ENCODE results near the gene DOP1B. TPM values are rescaled to one million over a fixed set of nuclear protein-coding genes. Genes with fewer than 3 reads are reported as not detected.
"Not testable (repeated sequence)": the region's sequence is repeated elsewhere in the genome, so short reads cannot be mapped to it uniquely, and the experiment has no call there.

The DOP1B gene
- total RNA-seq, 2 experiments from 2014 or later = 4.2 to 9.2 TPM

DNA sequence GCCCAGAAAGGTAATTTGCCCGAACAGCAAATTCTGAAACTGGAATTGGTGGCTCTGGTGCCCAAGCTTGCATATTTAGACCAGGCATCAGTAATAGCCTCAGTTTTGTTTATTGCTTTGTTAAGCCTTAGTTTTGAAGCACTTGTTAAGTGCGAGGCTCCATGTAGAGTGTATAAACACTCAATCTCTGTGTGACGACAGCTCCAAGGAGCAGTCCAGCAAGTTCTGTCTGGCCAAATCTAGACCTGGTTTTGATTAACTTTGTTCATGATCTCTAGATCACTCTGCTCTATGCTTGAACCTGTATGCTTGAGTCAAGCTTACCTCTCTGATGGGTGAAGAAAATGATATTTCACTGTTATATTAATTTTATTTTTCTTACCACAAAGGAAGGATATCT is 37.4 kb downstream of the DOP1B start:
- ChIA-PET CTCF (ENCODE audit: unreplicated experiment) (no interaction called here), POLR2A (no interaction called here)
- TF ChIP-seq, protein P1, sequence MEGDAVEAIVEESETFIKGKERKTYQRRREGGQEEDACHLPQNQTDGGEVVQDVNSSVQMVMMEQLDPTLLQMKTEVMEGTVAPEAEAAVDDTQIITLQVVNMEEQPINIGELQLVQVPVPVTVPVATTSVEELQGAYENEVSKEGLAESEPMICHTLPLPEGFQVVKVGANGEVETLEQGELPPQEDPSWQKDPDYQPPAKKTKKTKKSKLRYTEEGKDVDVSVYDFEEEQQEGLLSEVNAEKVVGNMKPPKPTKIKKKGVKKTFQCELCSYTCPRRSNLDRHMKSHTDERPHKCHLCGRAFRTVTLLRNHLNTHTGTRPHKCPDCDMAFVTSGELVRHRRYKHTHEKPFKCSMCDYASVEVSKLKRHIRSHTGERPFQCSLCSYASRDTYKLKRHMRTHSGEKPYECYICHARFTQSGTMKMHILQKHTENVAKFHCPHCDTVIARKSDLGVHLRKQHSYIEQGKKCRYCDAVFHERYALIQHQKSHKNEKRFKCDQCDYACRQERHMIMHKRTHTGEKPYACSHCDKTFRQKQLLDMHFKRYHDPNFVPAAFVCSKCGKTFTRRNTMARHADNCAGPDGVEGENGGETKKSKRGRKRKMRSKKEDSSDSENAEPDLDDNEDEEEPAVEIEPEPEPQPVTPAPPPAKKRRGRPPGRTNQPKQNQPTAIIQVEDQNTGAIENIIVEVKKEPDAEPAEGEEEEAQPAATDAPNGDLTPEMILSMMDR (conservative IDR thresholded peaks at IDR 0.05; ENCODE audit: low read length) = no peak
- TF ChIP-seq EZH2phosphoT487 (IDR thresholded peaks at IDR 0.05; ENCODE audit: borderline replicate concordance, low read depth, low read length) = no peak
- no peaks in the 10 kb centered on the region for H3K9me2 ChIP-seq (ENCODE audit: insufficient read depth, low read length)
- H3K4me3 ChIP-seq (ENCODE audit: low read depth, low read length, poor library complexity, severe bottlenecking) = no peak overlapping the region
- no peak for DNase-seq (ENCODE audit: low spot score)
- no peak overlapping the region for H3K27ac ChIP-seq (ENCODE audit: low read depth, low read length, poor library complexity, severe bottlenecking)
- no TSS peak for BruUV-seq (replicated peaks)
- no peak overlapping the region for H3K4me2 ChIP-seq (ENCODE audit: low read length)
- intact Hi-C loops (cut with micrococcal nuclease; ENCODE audit: unreplicated experiment) = no loop called here
- no peaks in the 10 kb centered on the region for H3K9me3 ChIP-seq (ENCODE audit: low read length)
- H4K20me1 ChIP-seq (ENCODE audit: insufficient read depth, low read length) = no peaks in the 10 kb centered on the region
- no peaks in the 10 kb centered on the region for H3K36me3 ChIP-seq (ENCODE audit: insufficient read depth, low read length)
- H3K79me2 ChIP-seq (ENCODE audit: insufficient read depth, low read depth, low read length) = no peaks in the 10 kb centered on the region
- no peak overlapping the region for H2AFZ ChIP-seq (ENCODE audit: low read length)
- H3K4me1 ChIP-seq (ENCODE audit: insufficient read depth, low read length, poor library complexity, severe bottlenecking) = peaks cover 2% of the 10 kb centered on the region

DNA sequence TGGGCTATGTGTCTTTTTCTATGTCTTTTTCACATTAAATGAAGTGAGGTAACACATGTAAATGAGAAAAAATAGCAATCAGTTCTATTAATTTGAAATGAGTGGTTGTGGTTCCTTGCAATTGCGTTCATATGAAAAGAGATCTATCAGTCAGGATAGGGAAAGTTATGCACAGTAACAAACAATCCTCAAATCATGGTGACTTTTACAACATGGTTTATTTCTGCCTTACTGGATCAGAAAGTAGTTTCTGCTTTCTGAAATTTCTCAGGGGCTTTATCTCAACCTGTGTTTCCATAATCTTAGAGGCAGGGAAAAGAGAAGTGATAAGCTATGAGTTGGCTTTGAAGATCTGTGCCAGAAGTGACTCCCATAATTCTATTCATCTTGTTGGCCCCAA is 39.0 kb downstream of the DOP1B start:
- no peak overlapping the region for H3K4me3 ChIP-seq (ENCODE audit: low read depth, low read length, poor library complexity, severe bottlenecking)
- TF ChIP-seq EZH2phosphoT487 (IDR thresholded peaks at IDR 0.05; ENCODE audit: borderline replicate concordance, low read depth, low read length) = no peak
- TF ChIP-seq, protein P1 (conservative IDR thresholded peaks at IDR 0.05; ENCODE audit: low read length) = no peak
- CTCF ChIA-PET (ENCODE audit: unreplicated experiment) = no interaction called here
- no peaks in the 10 kb centered on the region for H3K36me3 ChIP-seq (ENCODE audit: insufficient read depth, low read length)
- no peak overlapping the region for H2AFZ ChIP-seq (ENCODE audit: low read length)
- POLR2A ChIA-PET = interaction anchor here (0.5 kb wide), 1 partner anchor 238 kb away, joined by 3 read pairs; no protein-coding TSS in a partner anchor
- intact Hi-C loops (cut with micrococcal nuclease; ENCODE audit: unreplicated experiment) = no loop called here
- no peak for DNase-seq (ENCODE audit: low spot score)
- H3K9me3 ChIP-seq (ENCODE audit: low read length) = no peaks in the 10 kb centered on the region
- no TSS peak for BruUV-seq (replicated peaks)
- no peaks in the 10 kb centered on the region for H4K20me1 ChIP-seq (ENCODE audit: insufficient read depth, low read length)
- no peak overlapping the region for H3K4me2 ChIP-seq (ENCODE audit: low read length)
- no peaks in the 10 kb centered on the region for H3K9me2 ChIP-seq (ENCODE audit: insufficient read depth, low read length)
- H3K79me2 ChIP-seq (ENCODE audit: insufficient read depth, low read depth, low read length) = no peaks in the 10 kb centered on the region
- no peak overlapping the region for H3K27ac ChIP-seq (ENCODE audit: low read depth, low read length, poor library complexity, severe bottlenecking)
- H3K4me1 ChIP-seq (ENCODE audit: insufficient read depth, low read length, poor library complexity, severe bottlenecking) = no peaks in the 10 kb centered on the region

DNA sequence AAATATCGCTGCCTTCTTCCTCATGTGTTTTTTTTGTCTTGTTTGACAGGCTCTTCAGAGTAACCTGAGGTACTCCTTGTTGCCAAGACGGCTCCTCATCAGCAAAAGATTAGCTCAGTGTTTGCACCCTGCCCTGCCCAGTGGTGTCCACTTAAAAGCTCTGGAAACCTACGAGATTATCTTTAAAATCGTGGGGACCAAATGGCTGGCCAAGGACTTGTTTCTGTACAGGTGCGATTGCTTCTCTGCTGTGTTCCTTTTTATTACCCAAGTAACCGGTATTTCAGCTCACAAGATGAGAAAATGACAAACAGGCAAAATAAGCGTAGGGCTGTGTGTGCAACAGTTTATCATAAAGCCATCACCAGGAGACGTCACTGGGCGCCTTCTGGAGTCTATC is 42.4 kb downstream of the DOP1B start:
- POLR2A ChIA-PET = interaction anchor here (0.7 kb wide), 1 partner anchor 49 kb away, joined by 3 read pairs; no protein-coding TSS in a partner anchor
- H3K27ac ChIP-seq (ENCODE audit: low read depth, low read length, poor library complexity, severe bottlenecking) = no peak overlapping the region
- H3K4me3 ChIP-seq (ENCODE audit: low read depth, low read length, poor library complexity, severe bottlenecking) = no peak overlapping the region
- H3K4me1 ChIP-seq (ENCODE audit: insufficient read depth, low read length, poor library complexity, severe bottlenecking) = no peaks in the 10 kb centered on the region
- no peaks in the 10 kb centered on the region for H3K9me2 ChIP-seq (ENCODE audit: insufficient read depth, low read length)
- DNase-seq (ENCODE audit: low spot score) = no peak
- H3K36me3 ChIP-seq (ENCODE audit: insufficient read depth, low read length) = no peaks in the 10 kb centered on the region
- H3K4me2 ChIP-seq (ENCODE audit: low read length) = no peak overlapping the region
- intact Hi-C loops (cut with micrococcal nuclease; ENCODE audit: unreplicated experiment) = no loop called here
- H3K79me2 ChIP-seq (ENCODE audit: insufficient read depth, low read depth, low read length) = no peaks in the 10 kb centered on the region
- TF ChIP-seq, protein P1 (conservative IDR thresholded peaks at IDR 0.05; ENCODE audit: low read length) = no peak
- TF ChIP-seq EZH2phosphoT487 (IDR thresholded peaks at IDR 0.05; ENCODE audit: borderline replicate concordance, low read depth, low read length) = no peak
- no peaks in the 10 kb centered on the region for H3K9me3 ChIP-seq (ENCODE audit: low read length)
- H2AFZ ChIP-seq (ENCODE audit: low read length) = no peak overlapping the region
- no peaks in the 10 kb centered on the region for H4K20me1 ChIP-seq (ENCODE audit: insufficient read depth, low read length)
- no TSS peak for BruUV-seq (replicated peaks)
- CTCF ChIA-PET (ENCODE audit: unreplicated experiment) = no interaction called here

DNA sequence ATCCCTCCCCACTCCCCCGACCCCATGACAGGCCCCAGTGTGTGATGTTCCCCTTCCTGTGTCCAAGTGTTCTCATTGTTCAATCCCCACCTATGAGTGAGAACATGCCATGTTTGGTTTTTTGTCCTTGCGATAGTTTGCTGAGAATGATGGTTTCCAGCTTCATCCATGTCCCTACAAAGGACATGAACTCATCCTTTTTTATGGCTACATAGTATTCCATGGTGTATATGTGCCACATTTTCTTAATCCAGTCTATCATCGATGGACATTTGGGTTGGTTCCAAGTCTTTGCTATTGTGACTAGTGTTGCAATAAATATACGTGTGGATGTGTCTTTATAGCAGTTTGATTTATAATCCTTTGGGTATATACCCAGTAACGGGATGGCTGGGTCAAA is 43.0 kb downstream of the DOP1B start:
- H2AFZ ChIP-seq (ENCODE audit: low read length); H3K9me2 ChIP-seq (ENCODE audit: insufficient read depth, low read length); CTCF ChIA-PET (ENCODE audit: unreplicated experiment); H3K27ac ChIP-seq (ENCODE audit: low read depth, low read length, poor library complexity, severe bottlenecking); intact Hi-C loops (cut with micrococcal nuclease; ENCODE audit: unreplicated experiment); H3K4me1 ChIP-seq (ENCODE audit: insufficient read depth, low read length, poor library complexity, severe bottlenecking); H3K79me2 ChIP-seq (ENCODE audit: insufficient read depth, low read depth, low read length); H4K20me1 ChIP-seq (ENCODE audit: insufficient read depth, low read length); H3K9me3 ChIP-seq (ENCODE audit: low read length); H3K36me3 ChIP-seq (ENCODE audit: insufficient read depth, low read length); H3K4me3 ChIP-seq (ENCODE audit: low read depth, low read length, poor library complexity, severe bottlenecking); DNase-seq (ENCODE audit: low spot score); H3K4me2 ChIP-seq (ENCODE audit: low read length); BruUV-seq (replicated peaks): not testable (repeated sequence)
- POLR2A ChIA-PET = interaction anchor here (0.7 kb wide), 1 partner anchor 49 kb away, joined by 3 read pairs; no protein-coding TSS in a partner anchor

Data from OCI-LY7 (cell line).